ENCODE results near the gene EFNB2. TPM values are rescaled to one million over a fixed set of nuclear protein-coding genes. Genes with fewer than 3 reads are reported as not detected.

The EFNB2 gene, protein sequence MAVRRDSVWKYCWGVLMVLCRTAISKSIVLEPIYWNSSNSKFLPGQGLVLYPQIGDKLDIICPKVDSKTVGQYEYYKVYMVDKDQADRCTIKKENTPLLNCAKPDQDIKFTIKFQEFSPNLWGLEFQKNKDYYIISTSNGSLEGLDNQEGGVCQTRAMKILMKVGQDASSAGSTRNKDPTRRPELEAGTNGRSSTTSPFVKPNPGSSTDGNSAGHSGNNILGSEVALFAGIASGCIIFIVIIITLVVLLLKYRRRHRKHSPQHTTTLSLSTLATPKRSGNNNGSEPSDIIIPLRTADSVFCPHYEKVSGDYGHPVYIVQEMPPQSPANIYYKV
- under 1 TPM; 0.05 to 0.14 TPM for total RNA-seq

DNA sequence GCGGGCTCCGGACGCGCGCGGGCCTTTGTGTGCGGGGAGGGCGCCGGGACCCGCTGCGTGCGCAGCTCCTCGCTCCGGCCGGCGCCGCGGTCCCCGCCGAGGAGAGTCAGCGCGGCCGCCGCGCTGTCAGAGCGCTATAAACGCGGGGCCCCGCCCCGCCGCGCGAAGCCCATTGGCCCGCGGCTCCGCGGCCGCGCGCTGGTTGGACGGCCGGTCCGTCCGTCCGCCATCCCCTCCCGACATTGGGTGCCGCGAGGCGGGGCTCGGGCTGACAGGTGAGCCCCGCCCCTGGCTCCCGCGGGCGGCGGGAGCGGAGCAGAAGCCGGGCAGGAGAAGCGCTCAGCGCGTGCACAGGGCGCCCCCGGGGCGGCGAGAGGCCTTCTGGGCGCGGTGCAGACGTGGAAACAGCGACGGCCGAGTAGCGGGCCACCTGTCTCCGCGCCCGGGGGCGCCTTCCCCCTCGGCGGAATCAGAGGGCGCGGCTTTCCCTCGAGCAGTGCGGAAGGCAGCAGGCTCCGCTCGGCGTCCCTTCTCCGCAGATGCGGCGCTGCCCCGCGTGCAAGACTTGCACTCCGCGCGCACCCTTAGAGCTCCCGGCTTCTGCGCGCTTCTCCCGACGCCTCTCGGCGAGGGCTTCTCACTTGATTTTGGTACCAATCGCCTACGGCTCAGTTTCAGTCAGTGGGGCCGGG, at the start of gene EFNB2:
EFNB2 (minus strand) TSS at position 111 of the 692 bp plus-strand sequence. CDS start 698 bp downstream, outside the sequence.
- DNase-seq (peak; percentile 93), ATAC-seq (peak; percentile 97)
- POLR2A ChIA-PET, result interaction anchor here (0.7 kb wide), 1 partner anchor 10 kb away, joined by 3 read pairs; no protein-coding TSS in a partner anchor
- CTCF ChIA-PET, result interaction anchor here (0.6 to 3.5 kb wide), 20 partner anchors 11 to 1762 kb away, joined by 3 to 36 read pairs (median 3); partner anchors contain the start of gene ARGLU1
- Mint-ChIP-seq H3K27ac (peak within 1 kb of the TSS; percentile 55), H3K4me3 (peak within 1 kb of the TSS; percentile 79), H3K27me3 (peaks cover 25% of the 10 kb centered on the region), H3K4me1 (peaks cover 19% of the 10 kb centered on the region), H3K36me3 (ENCODE audit: low read depth) (peaks cover under 1% of the 10 kb centered on the region), H3K9me3 (ENCODE audit: low read depth) (no peaks in the 10 kb centered on the region)
- intact Hi-C loops (cut with DNase I, micrococcal nuclease), result loop anchor here (1.0 to 10.0 kb wide), 12 partner anchors 25 to 1762 kb away; partner anchors contain the start of gene ARGLU1 (in 2 of the 2)

DNA sequence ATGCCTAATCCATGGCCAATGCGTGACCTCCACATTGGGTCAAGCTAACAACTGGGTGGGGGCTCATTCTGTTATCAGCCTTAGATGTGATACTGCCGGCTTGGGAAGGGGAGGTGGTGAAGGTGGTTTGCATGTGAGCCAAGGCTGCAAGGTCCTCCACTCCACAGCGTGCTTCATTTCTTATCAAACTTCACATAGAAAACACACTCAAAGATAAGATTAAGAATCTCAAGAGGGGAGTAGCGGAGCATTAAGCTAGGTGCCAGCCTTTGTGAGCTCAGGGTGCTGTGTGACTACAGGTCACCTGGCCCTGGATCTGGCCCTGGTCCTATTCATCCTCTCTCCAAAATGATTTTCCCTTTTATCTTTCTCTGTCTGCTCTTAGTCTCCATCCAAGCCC, 45.8 kb upstream of the EFNB2 start:
- Mint-ChIP-seq H3K27me3 (peaks cover 6% of the 10 kb centered on the region), H3K4me3 (no peak overlapping the region), H3K4me1 (no peaks in the 10 kb centered on the region), H3K36me3 (ENCODE audit: low read depth) (peaks cover 4% of the 10 kb centered on the region), H3K9me3 (ENCODE audit: low read depth) (peaks cover 14% of the 10 kb centered on the region), H3K27ac (no peak overlapping the region)
- DNase-seq, result no peak
- intact Hi-C loops (cut with DNase I, micrococcal nuclease), result no loop called here
- POLR2A ChIA-PET, result no interaction called here
- ATAC-seq, result no peak
- CTCF ChIA-PET, result interaction anchor here (0.6 kb wide), 1 partner anchor 221 kb away, joined by 5 read pairs; no protein-coding TSS in a partner anchor

DNA sequence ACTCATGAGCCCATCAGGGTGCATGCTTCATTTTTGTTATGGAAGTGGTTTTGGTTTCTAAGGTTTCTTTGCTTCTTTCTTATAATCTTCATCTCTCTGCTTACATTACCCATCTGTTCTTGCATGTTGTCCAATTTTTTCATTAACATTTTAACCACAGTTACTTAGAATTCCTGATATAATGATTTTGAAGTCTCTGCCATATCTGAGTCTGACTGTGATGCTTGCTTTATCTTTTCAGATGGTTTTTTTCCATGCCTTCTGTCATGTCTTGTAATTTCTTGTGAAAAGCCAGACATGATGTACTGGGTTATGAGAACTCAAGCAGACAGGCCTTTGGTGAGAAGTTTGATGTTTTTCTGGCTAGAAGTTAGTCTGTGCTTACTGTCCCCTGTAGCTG, 40.4 kb upstream of the EFNB2 start:
- no peak overlapping the region for H3K4me3 Mint-ChIP-seq
- H3K9me3 Mint-ChIP-seq (ENCODE audit: low read depth), result no peaks in the 10 kb centered on the region
- H3K27me3 Mint-ChIP-seq, result no peaks in the 10 kb centered on the region
- DNase-seq, result no peak
- ChIA-PET POLR2A (no interaction called here), CTCF (no interaction called here)
- peaks cover 2% of the 10 kb centered on the region for H3K36me3 Mint-ChIP-seq (ENCODE audit: low read depth)
- ATAC-seq, result no peak
- no peaks in the 10 kb centered on the region for H3K4me1 Mint-ChIP-seq
- intact Hi-C loops (cut with DNase I, micrococcal nuclease), result no loop called here
- no peak overlapping the region for H3K27ac Mint-ChIP-seq

DNA sequence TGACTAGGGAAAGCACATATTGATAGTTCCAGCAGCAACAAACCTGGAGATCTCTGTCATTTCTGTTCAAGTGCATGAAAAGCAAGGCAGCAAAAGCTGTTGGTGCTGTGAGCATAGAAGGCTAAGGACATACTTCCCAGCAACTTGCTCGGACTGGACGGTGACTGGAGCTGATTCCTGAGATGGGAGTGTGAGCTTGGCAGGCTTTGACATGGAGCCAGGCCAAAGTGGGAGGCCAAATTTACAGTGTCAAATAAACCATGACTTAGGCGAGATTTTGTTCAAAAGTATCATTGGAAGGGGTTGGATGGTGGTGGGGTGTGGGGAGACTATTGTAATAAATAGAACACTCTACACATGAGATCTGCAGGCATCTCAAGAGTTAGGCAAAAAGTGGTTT, 38.4 kb upstream of the EFNB2 start:
- Mint-ChIP-seq H3K4me1 (peaks cover 5% of the 10 kb centered on the region), H3K27me3 (no peaks in the 10 kb centered on the region), H3K27ac (no peak overlapping the region), H3K36me3 (ENCODE audit: low read depth) (peaks cover 2% of the 10 kb centered on the region), H3K9me3 (ENCODE audit: low read depth) (no peaks in the 10 kb centered on the region), H3K4me3 (no peak overlapping the region)
- no peak for ATAC-seq
- ChIA-PET POLR2A (no interaction called here), CTCF (no interaction called here)
- DNase-seq, result no peak
- intact Hi-C loops (cut with DNase I, micrococcal nuclease), result no loop called here

DNA sequence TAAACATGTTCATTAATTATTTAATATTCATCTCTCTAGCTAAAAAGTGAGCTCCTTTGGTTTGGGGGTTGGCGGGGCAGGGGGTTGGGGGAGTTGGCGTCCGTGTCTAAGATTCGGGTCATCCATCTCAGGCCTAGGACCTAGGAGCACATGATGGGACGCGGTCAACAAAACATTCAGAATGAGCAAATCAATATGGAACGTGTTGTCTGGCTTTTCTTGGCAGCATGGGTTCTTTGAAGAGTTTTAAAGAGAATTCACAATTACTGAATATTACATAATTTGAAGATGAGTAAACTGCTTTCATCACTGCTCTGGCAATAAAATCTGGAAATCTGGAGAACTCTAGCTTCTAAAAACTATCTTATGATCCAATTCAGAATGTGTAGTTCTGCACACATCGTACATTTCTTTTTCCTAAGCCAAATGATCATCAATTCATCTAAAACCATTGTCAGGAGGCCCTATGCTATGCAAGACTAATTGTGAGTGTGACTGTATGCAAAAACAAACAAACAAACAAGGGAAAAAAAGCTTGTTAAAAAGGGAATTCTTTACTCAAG, 37.9 kb upstream of the EFNB2 start:
- ATAC-seq (no peak), DNase-seq (no peak)
- peaks cover 2% of the 10 kb centered on the region for H3K36me3 Mint-ChIP-seq (ENCODE audit: low read depth)
- peaks cover 8% of the 10 kb centered on the region for H3K4me1 Mint-ChIP-seq
- H3K9me3 Mint-ChIP-seq (ENCODE audit: low read depth), result no peaks in the 10 kb centered on the region
- H3K27ac Mint-ChIP-seq, result no peak overlapping the region
- H3K27me3 Mint-ChIP-seq, result no peaks in the 10 kb centered on the region
- ChIA-PET CTCF (no interaction called here), POLR2A (no interaction called here)
- intact Hi-C loops (cut with DNase I, micrococcal nuclease), result no loop called here
- no peak overlapping the region for H3K4me3 Mint-ChIP-seq

DNA sequence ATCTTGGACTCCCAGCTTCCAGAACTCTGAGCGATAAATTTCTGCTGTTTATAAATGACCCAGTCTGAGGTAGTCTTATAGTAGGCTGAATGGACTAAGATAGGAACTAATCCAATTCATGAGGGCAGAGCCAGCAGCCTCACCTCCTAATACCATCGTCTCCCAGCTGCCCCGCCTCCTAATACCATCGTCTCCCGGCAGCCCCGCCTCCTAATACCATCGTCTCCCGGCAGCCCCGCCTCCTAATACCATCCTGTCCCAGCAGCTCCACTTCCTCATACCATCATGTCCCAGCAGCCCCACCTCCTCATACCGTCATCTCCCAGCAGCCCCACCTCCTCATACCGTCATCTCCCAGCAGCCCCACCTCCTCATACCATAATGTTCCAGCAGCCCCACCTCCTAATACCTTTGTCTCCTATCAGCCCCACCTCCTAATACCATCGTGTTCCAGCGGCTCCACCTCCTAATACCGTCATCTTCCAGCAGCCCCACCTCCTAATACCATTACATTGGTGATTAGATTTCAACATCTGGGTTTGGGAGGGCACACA, 34.9 kb upstream of the EFNB2 start:
- DNase-seq (peak; percentile 60), ATAC-seq (peak; percentile 9)
- peak overlapping the region; percentile 5 for H3K27ac Mint-ChIP-seq
- no peaks in the 10 kb centered on the region for H3K9me3 Mint-ChIP-seq (ENCODE audit: low read depth)
- H3K27me3 Mint-ChIP-seq, result no peaks in the 10 kb centered on the region
- H3K4me1 Mint-ChIP-seq, result peaks cover 17% of the 10 kb centered on the region
- intact Hi-C loops (cut with DNase I, micrococcal nuclease), result no loop called here
- ChIA-PET POLR2A (interaction anchor here (0.6 kb wide), 1 partner anchor 1422 kb away, joined by 3 read pairs; no protein-coding TSS in a partner anchor), CTCF (interaction anchor here (1.3 to 1.8 kb wide), 2 partner anchors 9 to 50 kb away, joined by 3 to 6 read pairs; no protein-coding TSS in a partner anchor)
- no peak overlapping the region for H3K4me3 Mint-ChIP-seq
- H3K36me3 Mint-ChIP-seq (ENCODE audit: low read depth), result peaks cover 16% of the 10 kb centered on the region

DNA sequence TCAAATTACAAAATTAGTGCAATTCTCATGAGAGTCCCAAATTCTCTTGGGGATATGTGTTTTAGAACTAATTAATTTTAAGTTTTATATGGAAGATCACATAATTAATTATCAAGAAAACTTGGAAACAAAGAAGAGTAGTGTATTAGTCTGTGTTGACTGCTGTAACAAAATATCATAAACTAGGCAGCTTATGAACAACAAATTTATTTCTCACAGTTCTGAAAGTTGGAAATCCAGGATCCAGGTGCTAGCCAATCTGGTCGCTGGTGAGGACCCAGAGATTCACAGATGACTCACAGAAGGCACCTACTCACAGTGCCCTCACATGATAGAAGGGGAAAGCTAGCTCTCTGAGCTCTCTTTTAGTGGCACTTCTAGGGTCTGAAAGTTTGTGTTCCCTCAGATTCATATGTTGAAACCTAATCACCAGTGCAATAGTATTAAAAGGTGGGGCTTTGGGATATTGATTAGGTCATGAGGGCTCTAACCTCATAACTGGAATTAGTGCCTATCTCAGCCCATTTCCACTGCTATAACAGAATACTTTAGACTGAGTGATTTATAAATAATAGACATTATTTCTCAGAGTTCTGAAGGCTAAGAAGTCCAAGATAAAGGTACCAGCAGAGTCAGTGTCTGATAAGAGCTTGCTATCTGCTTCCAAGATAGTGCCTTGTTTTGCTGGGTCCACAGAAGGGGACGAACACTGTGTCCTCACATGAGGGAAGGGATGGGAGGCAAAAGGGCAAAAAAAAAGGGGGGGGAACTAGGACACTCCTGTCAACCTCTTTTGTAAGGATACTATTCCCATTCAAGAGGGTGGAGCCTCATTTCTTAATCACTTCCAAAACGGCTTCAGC, 34.0 kb upstream of the EFNB2 start:
- no peaks in the 10 kb centered on the region for H3K9me3 Mint-ChIP-seq (ENCODE audit: low read depth)
- POLR2A ChIA-PET, result no interaction called here
- CTCF ChIA-PET, result interaction anchor here (1.8 to 5.3 kb wide), 2 partner anchors 10 to 33 kb away, joined by 6 to 36 read pairs; partner anchors contain the start of gene EFNB2

DNA sequence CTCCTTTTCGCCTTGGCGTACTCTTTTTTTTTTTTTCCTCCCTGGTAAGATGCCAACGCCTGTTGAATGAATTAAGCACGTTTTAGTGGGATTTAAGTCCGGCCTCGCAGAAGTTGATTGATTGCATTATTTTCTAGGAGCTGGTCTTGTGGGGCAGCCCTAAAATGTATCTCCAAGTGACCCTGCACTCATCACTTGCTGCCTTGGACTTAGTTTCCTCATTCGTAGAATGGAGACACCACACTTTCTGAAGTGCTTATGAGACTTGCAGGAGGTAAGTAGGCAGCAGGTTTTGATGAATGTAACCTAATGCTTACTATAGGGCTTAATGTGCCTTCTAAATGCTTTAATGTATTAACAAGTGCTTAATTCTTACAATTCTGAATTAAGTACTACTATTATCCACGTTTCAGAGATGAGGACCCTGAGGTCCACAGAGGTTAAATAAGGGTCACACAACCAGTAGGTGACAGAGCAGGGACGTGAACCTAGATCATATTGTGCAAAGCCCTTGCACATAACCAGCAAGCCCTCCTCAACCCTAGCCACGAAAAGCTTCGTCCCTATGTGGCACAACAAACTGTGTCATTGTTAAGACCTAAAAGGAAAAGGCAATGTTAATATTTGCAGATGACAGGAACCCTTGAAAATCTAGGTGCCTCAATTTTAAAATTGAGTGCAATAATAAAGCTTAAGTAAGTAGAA, 33.0 kb upstream of the EFNB2 start:
- H3K27ac Mint-ChIP-seq, result peak overlapping the region; percentile 92
- H3K4me3 Mint-ChIP-seq, result peak overlapping the region; percentile 97
- ChIA-PET POLR2A (no interaction called here), CTCF (interaction anchor here (1.2 to 5.3 kb wide), 3 partner anchors 11 to 32 kb away, joined by 4 to 36 read pairs (median 6); partner anchors contain the start of gene EFNB2)
- no peaks in the 10 kb centered on the region for H3K9me3 Mint-ChIP-seq (ENCODE audit: low read depth)
- ATAC-seq, result peak; percentile 34
- H3K27me3 Mint-ChIP-seq, result no peaks in the 10 kb centered on the region
- peaks cover 21% of the 10 kb centered on the region for H3K36me3 Mint-ChIP-seq (ENCODE audit: low read depth)
- intact Hi-C loops (cut with DNase I, micrococcal nuclease), result loop anchor here (1.0 to 5.0 kb wide), 2 partner anchors 33 to 1649 kb away; partner anchors contain the start of genes EFNB2 (in 2 of the 2), ABHD13 (in 1 of the 2) and LIG4 (in 1 of the 2)
- H3K4me1 Mint-ChIP-seq, result peaks cover 36% of the 10 kb centered on the region
- DNase-seq, result peak; percentile 8

More for the DNA sequence above, 34.0 kb upstream of the EFNB2 start:
- ATAC-seq (no peak), DNase-seq (peak; percentile 19)
- H3K4me1 Mint-ChIP-seq, result peaks cover 26% of the 10 kb centered on the region
- H3K27ac Mint-ChIP-seq, result no peak overlapping the region
- intact Hi-C loops (cut with DNase I, micrococcal nuclease), result loop anchor here in 1 of 2 experiments (5.0 kb wide), 1 partner anchor 1648 kb away; the partner anchor contains the start of genes ABHD13 and LIG4
- H3K36me3 Mint-ChIP-seq (ENCODE audit: low read depth), result peaks cover 21% of the 10 kb centered on the region
- no peaks in the 10 kb centered on the region for H3K27me3 Mint-ChIP-seq
- H3K4me3 Mint-ChIP-seq, result no peak overlapping the region

DNA sequence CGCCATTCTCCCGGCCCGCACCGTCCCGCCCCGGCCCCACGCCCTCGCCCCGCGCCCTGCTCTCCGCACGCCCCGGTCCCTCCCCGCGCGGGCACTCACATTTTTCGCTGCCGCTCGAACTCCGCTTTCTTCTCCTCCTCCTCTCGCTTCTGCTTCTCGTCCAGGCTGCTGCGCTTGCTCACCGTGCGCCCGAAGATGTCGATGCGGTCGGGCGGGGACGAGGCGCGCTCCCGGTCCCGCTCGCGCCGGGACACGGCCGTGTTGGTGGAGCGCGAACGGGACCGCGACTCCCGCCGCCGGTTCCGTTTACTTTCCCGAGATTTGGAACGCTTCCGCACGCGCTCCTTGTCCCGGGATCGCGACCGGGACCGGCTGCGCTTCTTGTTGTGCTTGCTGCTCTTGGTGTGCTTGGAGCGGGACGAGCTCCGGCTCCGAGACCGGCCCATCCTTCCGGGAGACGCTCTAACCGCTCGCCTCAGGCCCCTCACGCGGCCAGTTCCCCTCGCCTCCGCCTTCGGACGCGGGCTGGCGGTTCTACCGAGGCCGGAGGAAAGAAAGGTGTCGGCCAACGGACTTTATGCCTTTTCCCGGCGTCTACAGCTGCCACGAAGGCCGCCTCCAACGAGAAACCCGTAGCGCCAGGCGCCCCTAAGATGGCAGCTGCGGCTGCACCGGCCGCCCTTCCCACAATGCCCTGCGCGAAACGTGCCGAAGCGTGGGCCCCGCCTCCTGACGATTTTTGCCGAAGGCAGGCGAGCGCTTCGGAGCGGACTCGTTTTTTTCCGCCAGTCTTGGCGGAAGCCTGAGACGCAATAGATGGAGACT, 32.2 kb upstream of the EFNB2 start, which contains the start of gene ARGLU1:
ARGLU1 (minus strand) TSS at position 664 of the 825 bp plus-strand sequence; CDS start at position 446, 218 bp downstream.
- Mint-ChIP-seq H3K4me1 (peaks cover 39% of the 10 kb centered on the region), H3K4me3 (peak within 1 kb of the TSS; percentile 97), H3K36me3 (ENCODE audit: low read depth) (peaks cover 23% of the 10 kb centered on the region), H3K27me3 (no peaks in the 10 kb centered on the region), H3K27ac (peak within 1 kb of the TSS; percentile 92), H3K9me3 (ENCODE audit: low read depth) (no peaks in the 10 kb centered on the region)
- ATAC-seq (peak; percentile 88), DNase-seq (peak; percentile 97)
- CTCF ChIA-PET, result interaction anchor here (1.2 to 5.3 kb wide), 2 partner anchors 25 to 32 kb away, joined by 4 to 36 read pairs; partner anchors contain the start of gene EFNB2
- POLR2A ChIA-PET, result no interaction called here
- intact Hi-C loops (cut with DNase I, micrococcal nuclease), result loop anchor here (1.0 to 5.0 kb wide), 3 partner anchors 32 to 1650 kb away; partner anchors contain the start of genes EFNB2 (in 2 of the 2), ABHD13 (in 1 of the 2) and LIG4 (in 1 of the 2)

All from activated CD4-positive, alpha-beta T cell treated with anti-CD3 and anti-CD28 coated beads for 36 hours (primary cell).